Measurements from ENCODE around the gene ARRB2.

The ARRB2 gene

GRCh38 chr17:4766201-4766600 lies 55.8 kb downstream of the ARRB2 start:
- DNase-seq (ENCODE audit: low read depth), result no peak

DNA sequence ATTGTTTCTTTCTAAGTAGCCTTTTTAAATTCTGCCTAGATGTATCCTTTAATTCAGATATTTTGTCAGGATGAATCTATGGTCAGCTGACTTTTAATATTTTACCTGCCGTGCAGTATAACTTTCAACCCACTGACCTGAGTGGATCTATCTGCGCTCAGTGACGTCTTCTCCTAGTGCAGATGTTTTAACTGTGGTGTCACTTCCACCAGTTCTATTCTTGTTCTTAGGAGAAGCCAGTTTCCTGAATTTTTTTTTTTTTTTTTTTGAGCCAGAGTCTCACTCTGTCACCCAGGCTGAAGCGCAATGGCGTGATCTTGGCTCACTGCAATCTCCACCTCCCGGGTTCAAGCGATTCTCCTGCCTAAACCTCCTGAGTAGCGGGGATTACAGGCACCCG lies 56.3 kb downstream of the ARRB2 start:
- DNase-seq (ENCODE audit: low read depth), result no peak

- DNase-seq (ENCODE audit: low read depth), result no peak
These were observed 57.9 kb downstream of the ARRB2 start for GRCh38 chr17:4768298-4768697.

- DNase-seq (ENCODE audit: low read depth), result no peak
These were observed 59.2 kb downstream of the ARRB2 start for GRCh38 chr17:4769628-4770027.

All from stimulated activated CD8-positive, alpha-beta memory T cell treated with anti-CD3 and anti-CD28 coated beads, Interleukin-7, amount 100 ng/mL, for 24 hours (primary cell).